Occipital lobe (tissue), 2 donors: Measurements from ENCODE around the gene MORN4. TPM values are rescaled to one million over a fixed set of nuclear protein-coding genes. Genes with fewer than 3 reads are reported as not detected.

Experiments
- DNase-seq: peaks from one replicate; lab custom pipeline; 2025; lab: John Stamatoyannopoulos, UW
- total RNA-seq: library from RNA; depleted of rRNA; stranded (reverse); fragments of >200 nt; gene quantifications from one replicate; pipeline ENCODE4 v1.2.3, GENCODE V29; 2014

The MORN4 gene
- total RNA-seq, 1 donor from 2014 or later = 36.8 TPM

GRCh38 chr10:97573672-97574071 is 59.6 kb downstream of the MORN4 start:
- DNase-seq = no peak

- DNase-seq = no peak
Measured at GRCh38 chr10:97573021-97573420, 60.3 kb downstream of the MORN4 start.

GRCh38 chr10:97572214-97572989 is 60.9 kb downstream of the MORN4 start, which contains the start of gene ANKRD2:
TSS of gene ANKRD2 (plus strand) at chr10:97572779. CDS start at chr10:97572789, 10 bp downstream.
- DNase-seq = peak; percentile 19

- no peak for DNase-seq
Measured at GRCh38 chr10:97571622-97572021, 61.7 kb downstream of the MORN4 start.

- no peak for DNase-seq
Measured at GRCh38 chr10:97570789-97571471, 62.4 kb downstream of the MORN4 start.

- DNase-seq = no peak
Measured at GRCh38 chr10:97570146-97570788, 63.0 kb downstream of the MORN4 start.

- no peak for DNase-seq
Measured at GRCh38 chr10:97567891-97568290, 65.4 kb downstream of the MORN4 start.

GRCh38 chr10:97566336-97566996 is 66.8 kb downstream of the MORN4 start:
- DNase-seq = no peak

- DNase-seq = no peak
Measured at GRCh38 chr10:97564776-97565175, 68.5 kb downstream of the MORN4 start.

Other genes starting within 250 kb of the MORN4 start
- gene RRP12, start 232.2 kb downstream of the MORN4 start, total RNA-seq = 9.2 TPM
- 109 TPM for gene PGAM1, start 207.3 kb downstream of the MORN4 start, total RNA-seq
- 38.7 TPM for gene EXOSC1, start 187.5 kb downstream of the MORN4 start, total RNA-seq
- gene ZDHHC16, start 187.3 kb downstream of the MORN4 start, total RNA-seq = 21.2 TPM
- 55.4 TPM for gene MMS19, start 135.1 kb downstream of the MORN4 start, total RNA-seq
- gene UBTD1, start 134.6 kb downstream of the MORN4 start, total RNA-seq = 1.1 TPM
- not detected for gene ANKRD2, start 60.7 kb downstream of the MORN4 start, total RNA-seq
- gene HOGA1, start 49.1 kb downstream of the MORN4 start, total RNA-seq = 0.62 TPM
- not detected for gene C10orf62, start 43.8 kb downstream of the MORN4 start, total RNA-seq
- 8.7 TPM for gene PI4K2A, start 7.2 kb upstream of the MORN4 start, total RNA-seq
- gene AVPI1, start 53.7 kb upstream of the MORN4 start, total RNA-seq = 1.1 TPM
- gene MARVELD1, start 80.2 kb upstream of the MORN4 start, total RNA-seq = 3.4 TPM
- 49.0 TPM for gene ZFYVE27, start 103.6 kb upstream of the MORN4 start, total RNA-seq
- 0.62 TPM for gene SFRP5, start 138.5 kb upstream of the MORN4 start, total RNA-seq
- 11.9 TPM for gene GOLGA7B, start 216.3 kb upstream of the MORN4 start, total RNA-seq